Naive thymus-derived CD4-positive, alpha-beta T cell (primary cell): ENCODE data around the gene ZC3H12D. TPM values are rescaled to one million over a fixed set of nuclear protein-coding genes. Genes with fewer than 3 reads are reported as not detected.
A peak's percentile ranks its signal among the peaks of the same experiment; 100 is the strongest.
"Not testable (repeated sequence)": the region's sequence is repeated elsewhere in the genome, so short reads cannot be mapped to it uniquely, and the experiment has no call there.

Source experiments
- ATAC-seq: fragments of 150-1000 bp; cut with Tn5 transposase; 2 replicates; pipeline ENCODE4 v1.10.0; 2021; ENCODE audit warnings: mild to moderate bottlenecking, moderate library complexity
- CTCF ChIA-PET: fragments of 350-600 bp; sonication (Branson Sonifier 250); formaldehyde crosslinking; loops from one replicate; lab custom pipeline; 2021; ENCODE audit warnings: antibody characterized with exemption; lab: Charles Lee
- POLR2A ChIA-PET: fragments of 350-600 bp; sonication (Branson Sonifier 250); formaldehyde crosslinking; loops from one replicate; lab custom pipeline; 2021; ENCODE audit warnings: antibody characterized with exemption, inconsistent platforms; lab: Charles Lee
- DNase-seq, 9 donors: peaks; one replicate each; pipeline versions ENCODE4 v3.0.0 to v3.0.0-alpha.2; 2020 to 2022; ENCODE audit warnings: mixed read lengths in 1 of 9
- H3K27ac ChIP-seq: one replicate; pipeline ENCODE4 v1.7.0; 2013; ENCODE audit warnings: mild to moderate bottlenecking, low read depth, low read length, moderate library complexity
- H3K27me3 ChIP-seq, 2 donors: one replicate each; pipeline ENCODE4 v1.7.0; 2013; ENCODE audit warnings: low read length in 2 of 2, mild to moderate bottlenecking in 2 of 2, moderate library complexity in 2 of 2; ENCODE audit not compliant: control insufficient read depth in 2 of 2, insufficient read depth in 2 of 2
- H3K36me3 ChIP-seq, 3 experiments: 1 replicate in 2 of 3; 2 replicates in 1 of 3; pipeline ENCODE4 v1.7.0; 2013; ENCODE audit warnings: low read length in 3 of 3, mild to moderate bottlenecking in 3 of 3, moderate library complexity in 1 of 3; ENCODE audit not compliant: insufficient read depth in 3 of 3, control insufficient read depth in 2 of 3
- H3K4me1 ChIP-seq, 2 donors: one replicate each; pipeline ENCODE4 v1.7.0; 2013; ENCODE audit warnings: low read length in 2 of 2, mild to moderate bottlenecking in 2 of 2, moderate library complexity in 1 of 2; ENCODE audit not compliant: control insufficient read depth in 2 of 2, insufficient read depth in 2 of 2
- H3K4me3 ChIP-seq: 2 replicates; pipeline ENCODE4 v1.7.0; 2013; ENCODE audit warnings: mild to moderate bottlenecking, low read length
- H3K9me3 ChIP-seq, 3 experiments: 1 replicate in 2 of 3; 2 replicates in 1 of 3; pipeline ENCODE4 v1.7.0; 2013; ENCODE audit warnings: low read length in 3 of 3; ENCODE audit not compliant: control insufficient read depth in 2 of 3
- H3K27ac Mint-ChIP-seq, 9 donors: one replicate each; pipeline ENCODE4 v1.8.0; 2020 to 2022; ENCODE audit warnings: mixed read lengths in 9 of 9, mild to moderate bottlenecking in 8 of 9, moderate library complexity in 5 of 9, inconsistent platforms in 2 of 9
- H3K27me3 Mint-ChIP-seq, 5 donors: one replicate each; pipeline ENCODE4 v1.8.0; 2021 to 2022; ENCODE audit warnings: mixed read lengths in 5 of 5, mild to moderate bottlenecking in 1 of 5
- H3K36me3 Mint-ChIP-seq, 5 donors: one replicate each; pipeline ENCODE4 v1.8.0; 2020 to 2022; ENCODE audit warnings: mixed read lengths in 5 of 5, mild to moderate bottlenecking in 3 of 5, inconsistent platforms in 1 of 5
- H3K4me1 Mint-ChIP-seq, 7 donors: one replicate each; pipeline ENCODE4 v1.8.0; 2020 to 2022; ENCODE audit warnings: mixed read lengths in 7 of 7, mild to moderate bottlenecking in 3 of 7, inconsistent platforms in 1 of 7
- H3K4me3 Mint-ChIP-seq, 10 donors: one replicate each; pipeline ENCODE4 v1.8.0; 2020 to 2022; ENCODE audit warnings: mild to moderate bottlenecking in 10 of 10, mixed read lengths in 10 of 10, moderate library complexity in 6 of 10, inconsistent platforms in 2 of 10
- H3K9me3 Mint-ChIP-seq, 11 donors: one replicate each; pipeline ENCODE4 v1.8.0; 2020 to 2022; ENCODE audit warnings: mixed read lengths in 11 of 11, mild to moderate bottlenecking in 4 of 11, inconsistent platforms in 1 of 11, moderate library complexity in 1 of 11
- intact Hi-C, 2 donors: fragments of 100-400 bp; cut with micrococcal nuclease; formaldehyde crosslinking; loops; one replicate each; pipeline ENCODE4 v1.15.1; 2023
- polyA plus RNA-seq, 2 donors: library from polyadenylated mRNA; unstranded; fragments of 300-500 nt; fragmentation: Illumina TruSeq; gene quantifications; one replicate each; pipeline ENCODE4 v1.2.3, GENCODE V29; 2021
- total RNA-seq, 6 experiments: library from RNA in 5 of 6; stranded (reverse) in 5 of 6; gene quantifications; 1 replicate in 5 of 6; 2 replicates in 1 of 6; pipeline ENCODE4 v1.2.3 and lab custom pipeline; 2021 to 2026

ZC3H12D gene
- total and polyA plus RNA-seq, 7 experiments from 2014 or later: 1.8 to 85.6 (median 67.9) TPM

- Histone ChIP-seq H3K36me3 (peaks cover 0 to 14% (median 13%) of the 10 kb centered on the region in 3 experiments), H3K4me1 (peaks cover 5 to 14% of the 10 kb centered on the region in 2 donors)
Measured at GRCh38 chr6:149468179-149468578, 16.6 kb downstream of the ZC3H12D start.

GRCh38 chr6:149467265-149467664 lies 17.5 kb downstream of the ZC3H12D start:
- Histone ChIP-seq H3K9me3 (no peaks in the 10 kb centered on the region), H3K27me3 (no peaks in the 10 kb centered on the region), H3K27ac (no peak overlapping the region), H3K4me3 (no peak overlapping the region), H3K36me3 (peaks cover 0 to 14% (median 13%) of the 10 kb centered on the region in 3 experiments), H3K4me1 (peaks cover 5 to 7% of the 10 kb centered on the region in 2 donors)
- Mint-ChIP-seq H3K36me3 (peaks cover 5 to 22% (median 14%) of the 10 kb centered on the region in 5 donors), H3K4me3 (no peak overlapping the region), H3K27me3 (no peaks in the 10 kb centered on the region), H3K9me3 (peaks cover 0 to 2% (median 0%) of the 10 kb centered on the region in 11 donors), H3K27ac (peak overlapping the region in 3 of 9 donors; percentile 28 to 68 (median 38)), H3K4me1 (peaks cover 11 to 46% (median 27%) of the 10 kb centered on the region in 7 donors)
- POLR2A ChIA-PET: interaction anchor here (0.7 to 1.4 kb wide), 2 partner anchors 16 to 19 kb away, joined by 3 to 6 read pairs; no protein-coding TSS in a partner anchor
- no peak for ATAC-seq
- intact Hi-C loops: no loop called here
- DNase-seq: no peak
- CTCF ChIA-PET: no interaction called here

More at GRCh38 chr6:149468179-149468578, 16.6 kb downstream of the ZC3H12D start:
- intact Hi-C loops: no loop called here
- Histone ChIP-seq H3K27me3 (no peaks in the 10 kb centered on the region), H3K27ac (peak overlapping the region; percentile 35), H3K4me3 (no peak overlapping the region), H3K9me3 (no peaks in the 10 kb centered on the region)
- no peak for DNase-seq
- Mint-ChIP-seq H3K4me1 (peaks cover 8 to 50% (median 32%) of the 10 kb centered on the region in 7 donors), H3K36me3 (peaks cover 0 to 17% (median 13%) of the 10 kb centered on the region in 5 donors), H3K4me3 (peak overlapping the region in 6 of 10 donors; percentile 1 to 69 (median 16)), H3K9me3 (peaks cover 0 to 2% (median 0%) of the 10 kb centered on the region in 11 donors), H3K27me3 (no peaks in the 10 kb centered on the region), H3K27ac (peak overlapping the region in 8 of 9 donors; percentile 10 to 89 (median 42))
- ChIA-PET POLR2A (interaction anchor here (0.9 kb wide), 1 partner anchor 16 kb away, joined by 4 read pairs; the partner anchor contains the start of gene ZC3H12D), CTCF (no interaction called here)
- no peak for ATAC-seq

- H3K4me1 Mint-ChIP-seq: peaks cover 6 to 29% (median 20%) of the 10 kb centered on the region in 7 donors
- H3K27me3 Mint-ChIP-seq: no peaks in the 10 kb centered on the region
- Histone ChIP-seq H3K36me3 (peaks cover 6 to 26% (median 8%) of the 10 kb centered on the region in 3 experiments), H3K27me3 (no peaks in the 10 kb centered on the region), H3K4me3 (no peak overlapping the region), H3K4me1 (peaks cover 5 to 7% of the 10 kb centered on the region in 2 donors), H3K9me3 (no peaks in the 10 kb centered on the region), H3K27ac (no peak overlapping the region)
- DNase-seq (no peak), ATAC-seq (no peak)
- peaks cover 0 to 2% (median 0%) of the 10 kb centered on the region in 11 donors for H3K9me3 Mint-ChIP-seq
- intact Hi-C loops: no loop called here
- POLR2A ChIA-PET: no interaction called here
- H3K4me3 Mint-ChIP-seq: no peak overlapping the region
- peak overlapping the region in 3 of 9 donors; percentile 6 to 42 (median 10) for H3K27ac Mint-ChIP-seq
- peaks cover 6 to 23% (median 12%) of the 10 kb centered on the region in 5 donors for H3K36me3 Mint-ChIP-seq
- CTCF ChIA-PET: interaction anchor here (0.9 kb wide), 1 partner anchor 20 kb away, joined by 3 read pairs; the partner anchor contains the start of gene ZC3H12D
Measured at GRCh38 chr6:149464411-149464810, 20.4 kb downstream of the ZC3H12D start.

GRCh38 chr6:149463781-149464180 lies 21.0 kb downstream of the ZC3H12D start:
- Mint-ChIP-seq H3K27ac (peak overlapping the region in 3 of 9 donors; percentile 15 to 55 (median 38)), H3K4me1 (peaks cover 6 to 27% (median 20%) of the 10 kb centered on the region in 7 donors), H3K36me3 (peaks cover 12 to 29% (median 18%) of the 10 kb centered on the region in 5 donors), H3K27me3 (no peaks in the 10 kb centered on the region), H3K9me3 (peaks cover 0 to 2% (median 0%) of the 10 kb centered on the region in 11 donors), H3K4me3 (no peak overlapping the region)
- Histone ChIP-seq H3K4me1 (peaks cover 5 to 7% of the 10 kb centered on the region in 2 donors), H3K4me3 (no peak overlapping the region), H3K9me3 (no peaks in the 10 kb centered on the region), H3K36me3 (peaks cover 8 to 30% (median 11%) of the 10 kb centered on the region in 3 experiments), H3K27ac (no peak overlapping the region), H3K27me3 (no peaks in the 10 kb centered on the region)
- POLR2A ChIA-PET: no interaction called here
- DNase-seq (no peak), ATAC-seq (no peak)
- intact Hi-C loops: no loop called here
- CTCF ChIA-PET: interaction anchor here (0.9 kb wide), 1 partner anchor 21 kb away, joined by 3 read pairs; the partner anchor contains the start of gene ZC3H12D

- Mint-ChIP-seq H3K27ac (peak overlapping the region in 1 of 9 donors; percentile 14), H3K4me1 (peaks cover 0 to 20% (median 11%) of the 10 kb centered on the region in 7 donors), H3K36me3 (peaks cover 16 to 28% (median 18%) of the 10 kb centered on the region in 5 donors)
- POLR2A ChIA-PET, DNase-seq, H3K9me3 ChIP-seq, H3K4me3 Mint-ChIP-seq, H3K27ac ChIP-seq, H3K9me3 Mint-ChIP-seq, H3K27me3 ChIP-seq, intact Hi-C loops, H3K27me3 Mint-ChIP-seq, ATAC-seq, H3K4me1 ChIP-seq, H3K4me3 ChIP-seq: not testable (repeated sequence)
- peaks cover 8 to 36% (median 17%) of the 10 kb centered on the region in 3 experiments for H3K36me3 ChIP-seq
- CTCF ChIA-PET: interaction anchor here (1.0 to 1.5 kb wide), 2 partner anchors 11 to 382 kb away, joined by 3 to 4 read pairs; no protein-coding TSS in a partner anchor
Measured at GRCh38 chr6:149462712-149463111, 22.1 kb downstream of the ZC3H12D start.

GRCh38 chr6:149461670-149462069 lies 23.1 kb downstream of the ZC3H12D start:
- POLR2A ChIA-PET: no interaction called here
- intact Hi-C loops: no loop called here

More at GRCh38 chr6:149461670-149462069, 23.1 kb downstream of the ZC3H12D start:
- Histone ChIP-seq H3K9me3 (no peaks in the 10 kb centered on the region), H3K4me1 (no peaks in the 10 kb centered on the region), H3K27ac (no peak overlapping the region), H3K4me3 (no peak overlapping the region), H3K36me3 (peaks cover 8 to 46% (median 21%) of the 10 kb centered on the region in 3 experiments), H3K27me3 (no peaks in the 10 kb centered on the region)
- CTCF ChIA-PET: interaction anchor here (0.5 to 1.8 kb wide), 4 partner anchors 30 to 433 kb away, joined by 3 to 6 read pairs (median 3); no protein-coding TSS in a partner anchor
- H3K9me3 Mint-ChIP-seq: peaks cover 0 to 2% (median 0%) of the 10 kb centered on the region in 11 donors
- peaks cover 0 to 16% (median 11%) of the 10 kb centered on the region in 7 donors for H3K4me1 Mint-ChIP-seq
- no peak overlapping the region for H3K4me3 Mint-ChIP-seq
- ATAC-seq (no peak), DNase-seq (no peak)
- H3K36me3 Mint-ChIP-seq: peaks cover 16 to 31% (median 22%) of the 10 kb centered on the region in 5 donors
- no peaks in the 10 kb centered on the region for H3K27me3 Mint-ChIP-seq
- no peak overlapping the region for H3K27ac Mint-ChIP-seq
